Panc1 (cell line): ENCODE measurements around the gene ABCF2. TPM values are rescaled to one million over a fixed set of nuclear protein-coding genes. Genes with fewer than 3 reads are reported as not detected.

ENCODE experiments used
- ATAC-seq: fragments of 200-7000 bp; cut with Tn5 transposase; 2 replicates; pipeline ENCODE4 v1.9.1; 2020; ENCODE audit warnings: mild to moderate bottlenecking, moderate library complexity
- BruUV-seq: library from RNA; stranded (reverse); fragments of 400-500 nt; replicated peaks from 2 replicates; lab custom pipeline; 2021; lab: Mats Ljungman, UMichigan
- CTCF ChIA-PET: fragments of 300-600 bp; sonication (Branson Sonifier 250); formaldehyde crosslinking; loops from one replicate; lab custom pipeline; 2022; ENCODE audit warnings: antibody characterized with exemption; lab: Charles Lee
- POLR2A ChIA-PET: fragments of 300-600 bp; sonication (Branson Sonifier 250); formaldehyde crosslinking; loops from one replicate; lab custom pipeline; 2022; ENCODE audit warnings: antibody characterized with exemption; lab: Charles Lee
- DNase-seq: peaks from one replicate; pipeline ENCODE4 v3.0.0-alpha.2; 2010; ENCODE audit warnings: low read depth, low spot score
- H3K27ac ChIP-seq: 2 replicates; pipeline ENCODE4 v1.5.1; 2011; ENCODE audit warnings: mild to moderate bottlenecking, low read length, inconsistent platforms
- H3K27me3 ChIP-seq: fragments of 200-500 bp; sonication (Bioruptor generic); 2 replicates; pipeline ENCODE4 v1.6.0; 2014; ENCODE audit warnings: low read length, inconsistent platforms; ENCODE audit not compliant: control insufficient read depth, insufficient read depth
- H3K36me3 ChIP-seq: fragments of 200-500 bp; sonication (Bioruptor generic); 2 replicates; pipeline ENCODE4 v1.5.1; 2014; ENCODE audit warnings: inconsistent platforms, mild to moderate bottlenecking, low read length, moderate library complexity; ENCODE audit not compliant: control insufficient read depth, insufficient read depth
- H3K4me1 ChIP-seq: 2 replicates; pipeline ENCODE4 v1.5.1; 2011; ENCODE audit warnings: inconsistent platforms, mild to moderate bottlenecking, low read length, moderate library complexity; ENCODE audit not compliant: control insufficient read depth, insufficient read depth
- H3K4me3 ChIP-seq, 2 experiments: 2 replicates each; pipeline ENCODE4 v1.5.1; 2011 to 2012; ENCODE audit warnings: low read depth in 2 of 2, low read length in 2 of 2, mild to moderate bottlenecking in 2 of 2, inconsistent platforms in 1 of 2, moderate library complexity in 1 of 2
- H3K9me3 ChIP-seq: fragments of 200-500 bp; sonication (Bioruptor generic); 2 replicates; pipeline ENCODE4 v1.5.1; 2014; ENCODE audit warnings: low read depth, mild to moderate bottlenecking, inconsistent platforms, low read length, moderate library complexity; ENCODE audit not compliant: control insufficient read depth, insufficient read depth
- POLR2AphosphoS5 ChIP-seq: IDR thresholded peaks from 2 replicates; pipeline ENCODE4 v1.6.1; 2012; ENCODE audit warnings: mild to moderate bottlenecking, low read depth, low read length, moderate library complexity
- SIN3A ChIP-seq: IDR thresholded peaks from 2 replicates; pipeline ENCODE4 v1.6.1; 2012; ENCODE audit warnings: low read depth, mild to moderate bottlenecking, low read length, moderate library complexity, borderline replicate concordance; ENCODE audit not compliant: insufficient read depth
- TCF7L2 ChIP-seq: IDR thresholded peaks from 2 replicates; pipeline ENCODE4 v1.6.1; 2011; ENCODE audit warnings: mild to moderate bottlenecking, low read depth, low read length, inconsistent platforms
- in situ Hi-C: cut with HindIII; loops from 2 replicates; pipeline ENCODE4 v1.10.0; 2016; ENCODE audit warnings: low sequenced_read_pairs, low pct_unique_long_range_greater_than_20kb
- intact Hi-C: fragments of 100-400 bp; cut with micrococcal nuclease; formaldehyde crosslinking; loops from one replicate; pipeline ENCODE4 v1.10.0; 2022; ENCODE audit not compliant: unreplicated experiment
- total RNA-seq: library from RNA; stranded (reverse); gene quantifications from one replicate; pipeline ENCODE4 v1.2.1, GENCODE V29; 2021; ENCODE audit not compliant: unreplicated experiment
- TF ChIP-seq, protein P1 (sequence below), 2 experiments: IDR thresholded peaks; 2 replicates each; pipeline ENCODE4 v1.6.1; 2011 to 2012; ENCODE audit warnings: low read depth in 2 of 2, control low read depth in 1 of 2, low read length in 1 of 2, mild to moderate bottlenecking in 1 of 2, moderate library complexity in 1 of 2; ENCODE audit not compliant: insufficient read depth in 1 of 2
- TF ChIP-seq, protein P2 (sequence below): fragments of 450-650 bp; IDR thresholded peaks from 2 replicates; pipeline ENCODE4 v1.5.1; 2017; ENCODE audit warnings: mild to moderate bottlenecking

The ABCF2 gene
- total RNA-seq, 1 experiment from 2014 or later, result 64.4 TPM

DNA sequence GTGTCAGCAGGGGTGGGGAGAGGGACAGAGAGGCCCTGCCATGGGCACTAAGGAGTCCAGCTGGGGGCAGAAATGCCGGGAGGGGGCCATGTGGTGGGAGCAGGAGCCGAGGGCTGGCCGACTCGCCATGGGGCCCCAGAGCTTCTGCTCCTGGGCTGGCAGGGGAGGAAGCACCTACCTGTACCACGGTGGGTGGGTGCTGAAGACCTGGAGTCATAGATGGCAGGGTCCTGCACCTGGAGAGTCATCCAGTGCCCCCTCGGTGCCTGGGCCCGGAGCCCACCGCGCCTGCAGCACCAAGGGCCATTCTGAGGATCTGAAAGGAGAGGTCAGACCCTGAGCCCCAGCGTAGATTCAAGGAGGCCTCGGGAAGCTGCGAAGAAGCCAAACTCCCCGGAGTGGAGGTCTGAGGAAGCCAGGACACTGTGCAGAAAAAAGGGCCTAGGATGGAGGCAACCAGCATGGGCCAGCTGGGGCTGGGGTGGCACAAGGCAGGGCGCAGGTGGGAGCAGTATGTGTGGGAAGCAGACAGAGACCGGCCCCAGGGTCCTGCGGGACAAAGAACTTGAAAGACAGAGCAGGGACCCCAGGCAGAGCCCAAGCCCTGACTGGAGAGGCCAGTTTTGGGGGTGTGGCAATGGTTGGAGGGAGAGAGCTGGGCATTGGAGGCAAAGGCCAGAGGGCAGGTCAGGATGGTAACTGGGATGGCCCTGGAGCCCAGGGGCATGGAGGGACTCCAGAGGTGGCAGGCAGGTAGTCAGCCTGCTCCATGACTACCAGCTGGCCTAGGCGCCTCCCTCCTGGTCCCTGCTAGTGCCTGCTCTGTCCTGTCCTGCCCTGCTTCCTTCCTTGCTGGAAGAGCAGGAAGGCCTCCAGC is 48.2 kb upstream of the ABCF2 start:
- Histone ChIP-seq H3K4me3 (no peak overlapping the region), H3K36me3 (no peaks in the 10 kb centered on the region), H3K9me3 (no peaks in the 10 kb centered on the region), H3K27me3 (no peaks in the 10 kb centered on the region), H3K27ac (no peak overlapping the region), H3K4me1 (peaks cover 5% of the 10 kb centered on the region; the same call in 1 of the 2 replicates)
- in situ Hi-C loops (no loop called here), intact Hi-C loops (no loop called here)
- TF ChIP-seq TCF7L2, result no peak
- peak; percentile 29 for ATAC-seq
- CTCF ChIA-PET, result no interaction called here
- BruUV-seq, result no TSS peak
- POLR2A ChIA-PET, result no interaction called here
- no peak for DNase-seq

DNA sequence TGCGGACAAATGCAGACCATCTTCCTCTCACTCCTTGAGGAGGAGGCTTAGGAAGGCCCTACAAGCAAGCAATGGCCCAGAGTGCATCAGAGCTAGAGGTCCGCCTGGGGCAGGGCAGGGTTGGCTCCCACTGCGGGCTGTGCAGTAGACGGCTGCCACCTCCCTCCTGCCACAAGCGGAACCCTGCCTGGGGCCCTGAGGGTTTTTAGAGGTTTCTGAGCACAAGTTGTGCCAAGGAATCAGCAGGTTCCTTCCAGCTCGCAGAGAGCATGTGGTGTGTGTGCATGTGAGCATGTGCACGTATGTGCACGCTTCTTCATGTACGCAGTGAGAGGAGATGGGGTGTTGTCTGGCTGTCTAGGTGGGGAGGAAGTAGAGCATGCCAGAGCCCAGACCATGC is 47.4 kb upstream of the ABCF2 start:
- ATAC-seq, result no peak
- no TSS peak for BruUV-seq

More for the DNA sequence above, 47.4 kb upstream of the ABCF2 start:
- in situ Hi-C loops, result no loop called here
- H3K36me3 ChIP-seq, result no peaks in the 10 kb centered on the region
- no peak overlapping the region for H3K27ac ChIP-seq
- H3K9me3 ChIP-seq, result no peaks in the 10 kb centered on the region
- intact Hi-C loops, result no loop called here
- no peak for DNase-seq
- POLR2A ChIA-PET, result no interaction called here
- H3K27me3 ChIP-seq, result no peaks in the 10 kb centered on the region
- no peak overlapping the region for H3K4me3 ChIP-seq
- peaks cover 5% of the 10 kb centered on the region; the same call in 1 of the 2 replicates for H3K4me1 ChIP-seq
- TF ChIP-seq TCF7L2, result no peak
- no peak for TF ChIP-seq SIN3A
- TF ChIP-seq, protein P1, sequence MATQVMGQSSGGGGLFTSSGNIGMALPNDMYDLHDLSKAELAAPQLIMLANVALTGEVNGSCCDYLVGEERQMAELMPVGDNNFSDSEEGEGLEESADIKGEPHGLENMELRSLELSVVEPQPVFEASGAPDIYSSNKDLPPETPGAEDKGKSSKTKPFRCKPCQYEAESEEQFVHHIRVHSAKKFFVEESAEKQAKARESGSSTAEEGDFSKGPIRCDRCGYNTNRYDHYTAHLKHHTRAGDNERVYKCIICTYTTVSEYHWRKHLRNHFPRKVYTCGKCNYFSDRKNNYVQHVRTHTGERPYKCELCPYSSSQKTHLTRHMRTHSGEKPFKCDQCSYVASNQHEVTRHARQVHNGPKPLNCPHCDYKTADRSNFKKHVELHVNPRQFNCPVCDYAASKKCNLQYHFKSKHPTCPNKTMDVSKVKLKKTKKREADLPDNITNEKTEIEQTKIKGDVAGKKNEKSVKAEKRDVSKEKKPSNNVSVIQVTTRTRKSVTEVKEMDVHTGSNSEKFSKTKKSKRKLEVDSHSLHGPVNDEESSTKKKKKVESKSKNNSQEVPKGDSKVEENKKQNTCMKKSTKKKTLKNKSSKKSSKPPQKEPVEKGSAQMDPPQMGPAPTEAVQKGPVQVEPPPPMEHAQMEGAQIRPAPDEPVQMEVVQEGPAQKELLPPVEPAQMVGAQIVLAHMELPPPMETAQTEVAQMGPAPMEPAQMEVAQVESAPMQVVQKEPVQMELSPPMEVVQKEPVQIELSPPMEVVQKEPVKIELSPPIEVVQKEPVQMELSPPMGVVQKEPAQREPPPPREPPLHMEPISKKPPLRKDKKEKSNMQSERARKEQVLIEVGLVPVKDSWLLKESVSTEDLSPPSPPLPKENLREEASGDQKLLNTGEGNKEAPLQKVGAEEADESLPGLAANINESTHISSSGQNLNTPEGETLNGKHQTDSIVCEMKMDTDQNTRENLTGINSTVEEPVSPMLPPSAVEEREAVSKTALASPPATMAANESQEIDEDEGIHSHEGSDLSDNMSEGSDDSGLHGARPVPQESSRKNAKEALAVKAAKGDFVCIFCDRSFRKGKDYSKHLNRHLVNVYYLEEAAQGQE (IDR thresholded peaks at IDR 0.05; ENCODE audit: insufficient read depth in 1 of 2, low read depth in 2 of 2, low read length in 1 of 2), result no peak
- TF ChIP-seq, protein P2, sequence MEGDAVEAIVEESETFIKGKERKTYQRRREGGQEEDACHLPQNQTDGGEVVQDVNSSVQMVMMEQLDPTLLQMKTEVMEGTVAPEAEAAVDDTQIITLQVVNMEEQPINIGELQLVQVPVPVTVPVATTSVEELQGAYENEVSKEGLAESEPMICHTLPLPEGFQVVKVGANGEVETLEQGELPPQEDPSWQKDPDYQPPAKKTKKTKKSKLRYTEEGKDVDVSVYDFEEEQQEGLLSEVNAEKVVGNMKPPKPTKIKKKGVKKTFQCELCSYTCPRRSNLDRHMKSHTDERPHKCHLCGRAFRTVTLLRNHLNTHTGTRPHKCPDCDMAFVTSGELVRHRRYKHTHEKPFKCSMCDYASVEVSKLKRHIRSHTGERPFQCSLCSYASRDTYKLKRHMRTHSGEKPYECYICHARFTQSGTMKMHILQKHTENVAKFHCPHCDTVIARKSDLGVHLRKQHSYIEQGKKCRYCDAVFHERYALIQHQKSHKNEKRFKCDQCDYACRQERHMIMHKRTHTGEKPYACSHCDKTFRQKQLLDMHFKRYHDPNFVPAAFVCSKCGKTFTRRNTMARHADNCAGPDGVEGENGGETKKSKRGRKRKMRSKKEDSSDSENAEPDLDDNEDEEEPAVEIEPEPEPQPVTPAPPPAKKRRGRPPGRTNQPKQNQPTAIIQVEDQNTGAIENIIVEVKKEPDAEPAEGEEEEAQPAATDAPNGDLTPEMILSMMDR, result no peak
- no peak for TF ChIP-seq POLR2AphosphoS5
- CTCF ChIA-PET, result no interaction called here
